ENCODE data around the gene KCNF1.

The KCNF1 gene

DNA sequence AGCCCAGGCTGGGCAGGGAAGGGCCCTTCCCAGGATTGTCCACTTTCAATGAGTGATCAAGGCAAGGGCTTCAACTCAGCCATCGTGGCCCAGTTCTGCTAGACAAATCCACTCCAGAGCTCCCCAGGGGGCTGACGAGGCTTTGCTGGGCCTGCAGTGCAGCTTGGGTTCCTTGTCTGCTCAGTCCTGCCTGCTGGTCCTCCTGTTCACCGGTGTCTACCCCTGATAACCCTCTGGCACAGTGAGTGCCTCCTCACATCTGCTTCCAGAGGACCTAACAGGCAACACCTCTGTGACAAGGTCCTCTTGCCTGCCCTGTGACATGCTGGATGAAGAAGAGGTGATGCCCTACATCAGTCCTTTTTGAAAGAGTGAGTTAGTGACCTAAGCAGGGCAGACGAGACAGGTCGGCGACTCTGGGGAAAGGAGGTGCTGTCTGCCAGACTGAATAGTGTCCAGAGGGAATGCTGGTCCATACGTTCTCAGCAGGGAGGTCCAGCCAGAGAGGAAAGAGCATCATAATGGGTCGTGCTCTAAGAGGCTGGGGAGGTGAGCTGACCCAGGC lies 20.9 kb upstream of the KCNF1 start:
- Histone ChIP-seq H3K27me3 (replicated peaks; ENCODE audit: control insufficient read depth, insufficient read depth, low read length, poor library complexity, severe bottlenecking) (no peaks in the 10 kb centered on the region), H3K4me1 (ENCODE audit: control insufficient read depth, insufficient read depth, low read length, poor library complexity, severe bottlenecking) (no peaks in the 10 kb centered on the region), H3K4me3 (ENCODE audit: insufficient read depth, low read depth, low read length, poor library complexity, severe bottlenecking) (no peak overlapping the region), H3K36me3 (ENCODE audit: control insufficient read depth, insufficient read depth, low read length) (no peaks in the 10 kb centered on the region), H3K27ac (ENCODE audit: insufficient read depth, low read length, poor library complexity, severe bottlenecking) (no peak overlapping the region), H3K9me3 (ENCODE audit: control insufficient read depth, low read length) (no peaks in the 10 kb centered on the region)
- no peak for DNase-seq

DNA sequence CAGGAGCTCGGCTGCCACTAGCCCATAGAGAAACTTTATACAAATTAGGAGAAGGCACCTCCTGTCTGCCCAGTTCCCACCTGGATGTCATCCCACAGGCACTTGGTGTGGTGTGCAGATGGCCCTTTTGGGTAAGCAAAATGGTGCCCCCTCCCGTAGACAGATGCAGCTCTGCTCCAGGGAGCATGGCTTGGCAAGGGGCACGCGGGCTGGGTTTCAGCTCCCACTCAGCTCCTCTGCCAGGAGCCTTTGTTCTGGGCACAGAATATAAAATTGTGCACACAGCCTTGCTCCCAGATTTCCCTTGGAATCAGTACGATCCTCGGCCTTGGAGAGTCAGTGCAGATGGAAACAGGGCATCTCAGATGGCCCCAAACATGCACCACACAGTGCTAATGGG lies 20.3 kb upstream of the KCNF1 start:
- no peak overlapping the region for H3K27ac ChIP-seq (ENCODE audit: insufficient read depth, low read length, poor library complexity, severe bottlenecking)
- no peaks in the 10 kb centered on the region for H3K27me3 ChIP-seq (replicated peaks; ENCODE audit: control insufficient read depth, insufficient read depth, low read length, poor library complexity, severe bottlenecking)
- DNase-seq: no peak
- no peaks in the 10 kb centered on the region for H3K9me3 ChIP-seq (ENCODE audit: control insufficient read depth, low read length)
- no peaks in the 10 kb centered on the region for H3K36me3 ChIP-seq (ENCODE audit: control insufficient read depth, insufficient read depth, low read length)
- no peak overlapping the region for H3K4me3 ChIP-seq (ENCODE audit: insufficient read depth, low read depth, low read length, poor library complexity, severe bottlenecking)
- H3K4me1 ChIP-seq (ENCODE audit: control insufficient read depth, insufficient read depth, low read length, poor library complexity, severe bottlenecking): no peaks in the 10 kb centered on the region

DNA sequence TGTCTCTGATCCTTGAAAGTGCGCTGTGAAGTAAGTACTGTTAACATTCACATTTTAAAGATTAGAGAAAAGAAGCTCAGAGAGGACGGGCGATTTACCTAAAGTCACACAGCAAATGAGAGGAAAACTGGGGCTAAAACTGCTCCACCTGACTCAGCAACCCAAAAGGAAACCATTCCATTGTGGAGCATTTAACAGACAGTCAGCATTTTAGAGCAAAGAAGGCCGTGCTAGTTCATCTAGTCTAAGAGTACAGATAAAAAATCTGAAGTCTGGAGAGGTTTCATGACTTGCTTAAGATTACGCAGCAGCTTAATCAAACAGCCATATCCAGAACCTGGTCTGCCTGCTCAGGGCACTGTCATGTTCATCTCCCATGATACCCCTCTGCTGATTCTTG lies 19.9 kb upstream of the KCNF1 start:
- no peak overlapping the region for H3K4me3 ChIP-seq (ENCODE audit: insufficient read depth, low read depth, low read length, poor library complexity, severe bottlenecking)
- no peaks in the 10 kb centered on the region for H3K4me1 ChIP-seq (ENCODE audit: control insufficient read depth, insufficient read depth, low read length, poor library complexity, severe bottlenecking)
- H3K9me3 ChIP-seq (ENCODE audit: control insufficient read depth, low read length): no peaks in the 10 kb centered on the region
- no peak overlapping the region for H3K27ac ChIP-seq (ENCODE audit: insufficient read depth, low read length, poor library complexity, severe bottlenecking)
- no peaks in the 10 kb centered on the region for H3K27me3 ChIP-seq (replicated peaks; ENCODE audit: control insufficient read depth, insufficient read depth, low read length, poor library complexity, severe bottlenecking)
- DNase-seq: no peak
- H3K36me3 ChIP-seq (ENCODE audit: control insufficient read depth, insufficient read depth, low read length): no peaks in the 10 kb centered on the region

DNA sequence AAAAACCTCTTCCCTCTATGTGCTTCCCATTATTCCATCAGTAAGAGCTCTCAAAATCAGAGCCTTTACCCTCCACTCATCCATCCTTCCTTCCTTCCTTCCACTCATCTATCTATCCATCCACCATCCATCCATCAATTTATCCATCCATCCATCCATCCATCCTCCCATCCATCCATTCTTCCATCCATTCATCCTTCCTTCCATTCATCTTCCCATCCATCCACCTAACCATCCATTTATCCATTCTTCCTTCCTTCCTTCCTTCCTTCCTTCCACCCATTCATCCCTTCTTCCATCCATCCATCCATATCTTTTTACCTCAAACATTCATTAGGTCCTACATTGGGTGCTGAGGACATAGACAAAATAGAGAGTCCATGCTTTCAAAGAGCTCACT lies 19.4 kb upstream of the KCNF1 start:
- no peaks in the 10 kb centered on the region for H3K27me3 ChIP-seq (replicated peaks; ENCODE audit: control insufficient read depth, insufficient read depth, low read length, poor library complexity, severe bottlenecking)
- H3K4me3 ChIP-seq (ENCODE audit: insufficient read depth, low read depth, low read length, poor library complexity, severe bottlenecking): no peak overlapping the region
- no peak overlapping the region for H3K27ac ChIP-seq (ENCODE audit: insufficient read depth, low read length, poor library complexity, severe bottlenecking)
- no peaks in the 10 kb centered on the region for H3K4me1 ChIP-seq (ENCODE audit: control insufficient read depth, insufficient read depth, low read length, poor library complexity, severe bottlenecking)
- no peaks in the 10 kb centered on the region for H3K9me3 ChIP-seq (ENCODE audit: control insufficient read depth, low read length)
- no peak for DNase-seq
- H3K36me3 ChIP-seq (ENCODE audit: control insufficient read depth, insufficient read depth, low read length): no peaks in the 10 kb centered on the region

DNA sequence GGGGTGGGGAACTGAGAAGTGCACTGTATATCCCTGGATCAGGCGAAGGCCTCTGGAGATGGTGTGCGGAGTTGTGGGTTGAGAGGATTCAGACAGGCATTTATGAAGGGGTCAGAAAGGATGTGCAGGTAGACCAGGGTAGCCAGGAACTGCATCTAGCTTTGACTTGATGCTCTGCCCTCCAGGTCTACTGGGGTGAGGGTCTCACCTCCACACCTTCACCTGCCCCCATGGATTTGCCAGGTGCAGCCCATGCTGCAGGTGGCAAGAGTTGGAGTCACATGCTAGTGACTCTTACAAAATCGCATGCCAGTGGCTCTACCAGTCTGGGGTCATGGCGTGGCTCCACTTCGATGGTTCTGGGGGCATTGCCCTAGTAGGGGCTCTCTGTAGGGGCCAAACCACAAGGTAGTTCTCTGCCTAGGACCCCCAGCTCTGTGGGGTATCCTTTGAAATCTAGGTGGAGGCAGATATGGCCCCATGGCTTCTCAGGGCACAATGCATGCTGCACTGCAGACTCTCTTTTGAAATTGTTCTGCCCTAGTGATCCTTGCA lies 18.9 kb upstream of the KCNF1 start:
- no peak overlapping the region for H3K27ac ChIP-seq (ENCODE audit: insufficient read depth, low read length, poor library complexity, severe bottlenecking)
- H3K27me3 ChIP-seq (replicated peaks; ENCODE audit: control insufficient read depth, insufficient read depth, low read length, poor library complexity, severe bottlenecking): no peaks in the 10 kb centered on the region
- H3K36me3 ChIP-seq (ENCODE audit: control insufficient read depth, insufficient read depth, low read length): no peaks in the 10 kb centered on the region
- DNase-seq: no peak
- H3K4me3 ChIP-seq (ENCODE audit: insufficient read depth, low read depth, low read length, poor library complexity, severe bottlenecking): no peak overlapping the region
- H3K4me1 ChIP-seq (ENCODE audit: control insufficient read depth, insufficient read depth, low read length, poor library complexity, severe bottlenecking): no peaks in the 10 kb centered on the region
- no peaks in the 10 kb centered on the region for H3K9me3 ChIP-seq (ENCODE audit: control insufficient read depth, low read length)

DNA sequence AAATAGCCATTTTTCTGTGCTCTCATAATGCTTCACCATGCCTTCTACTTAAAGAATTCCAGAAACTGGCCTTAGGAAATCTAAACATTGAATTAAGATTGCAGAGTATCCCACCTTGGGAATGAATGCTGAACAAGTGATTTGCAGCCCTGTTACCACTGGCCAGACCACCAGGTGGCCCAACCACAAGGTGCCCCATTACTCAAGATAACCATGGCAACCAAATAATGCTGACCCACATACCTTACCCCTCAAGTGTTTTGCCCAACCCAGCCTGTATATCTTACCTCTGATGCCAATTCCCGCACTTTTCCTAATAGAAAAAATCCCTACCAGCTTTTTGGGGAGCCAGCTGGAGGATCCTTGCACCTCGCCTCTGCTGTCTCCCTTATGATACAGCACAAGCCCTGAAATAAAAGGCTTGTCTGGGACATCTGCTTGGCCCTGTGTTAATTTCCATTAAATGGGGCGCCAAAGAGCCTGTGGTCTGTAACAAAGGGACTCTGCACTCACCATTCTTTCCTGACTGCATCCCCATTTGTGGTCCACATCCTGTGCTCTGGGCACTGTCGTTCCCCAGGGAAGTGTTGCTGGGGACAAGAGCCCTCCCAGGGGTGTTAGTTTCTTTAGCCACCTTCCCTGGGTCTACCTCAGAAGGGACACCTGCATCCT lies 17.3 kb upstream of the KCNF1 start:
- Histone ChIP-seq H3K9me3 (ENCODE audit: control insufficient read depth, low read length) (no peaks in the 10 kb centered on the region), H3K27me3 (replicated peaks; ENCODE audit: control insufficient read depth, insufficient read depth, low read length, poor library complexity, severe bottlenecking) (peaks cover 4% of the 10 kb centered on the region), H3K4me1 (ENCODE audit: control insufficient read depth, insufficient read depth, low read length, poor library complexity, severe bottlenecking) (no peaks in the 10 kb centered on the region), H3K27ac (ENCODE audit: insufficient read depth, low read length, poor library complexity, severe bottlenecking) (no peak overlapping the region), H3K36me3 (ENCODE audit: control insufficient read depth, insufficient read depth, low read length) (no peaks in the 10 kb centered on the region), H3K4me3 (ENCODE audit: insufficient read depth, low read depth, low read length, poor library complexity, severe bottlenecking) (no peak overlapping the region)
- no peak for DNase-seq

DNA sequence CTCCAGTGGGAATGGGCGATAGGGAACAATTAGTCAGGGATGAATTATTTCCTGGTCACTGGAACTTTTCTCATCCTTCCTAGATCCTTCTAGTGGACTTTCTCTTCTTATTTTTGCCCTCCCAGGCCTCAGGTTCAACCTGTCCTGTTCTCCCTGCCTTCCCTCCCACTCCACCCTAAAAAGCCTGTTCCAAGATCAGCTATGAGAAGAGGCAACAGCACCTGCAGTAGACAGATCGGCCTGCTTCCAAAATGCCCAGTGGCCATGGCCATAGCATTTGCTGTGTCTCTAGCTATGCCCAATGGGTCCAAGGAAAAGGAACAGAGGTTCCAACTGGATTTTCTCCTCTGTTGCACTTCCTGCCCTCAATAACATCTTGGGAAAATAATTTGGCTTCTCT lies 16.5 kb upstream of the KCNF1 start:
- H3K27me3 ChIP-seq (replicated peaks; ENCODE audit: control insufficient read depth, insufficient read depth, low read length, poor library complexity, severe bottlenecking): peaks cover 4% of the 10 kb centered on the region
- DNase-seq: no peak

DNA sequence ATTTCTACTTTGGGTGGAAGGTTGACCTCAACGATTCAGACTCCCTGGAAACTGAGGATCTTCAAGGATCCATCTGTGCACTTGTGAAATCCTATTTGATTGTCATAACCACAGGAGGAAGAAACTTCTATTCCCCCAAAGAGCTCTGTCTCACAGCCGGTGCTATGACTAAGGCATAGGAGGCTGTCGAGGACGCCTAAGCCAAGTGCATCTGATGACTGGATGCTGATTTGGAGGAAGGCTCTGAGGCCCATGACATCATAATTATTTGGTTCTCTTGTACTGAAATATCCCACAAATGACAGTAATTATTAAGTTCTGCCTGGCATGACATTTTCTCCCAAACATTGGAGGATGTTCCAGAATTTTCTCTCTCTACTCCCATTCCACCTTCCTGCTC lies 13.8 kb upstream of the KCNF1 start:
- Histone ChIP-seq H3K4me1 (ENCODE audit: control insufficient read depth, insufficient read depth, low read length, poor library complexity, severe bottlenecking) (no peaks in the 10 kb centered on the region), H3K9me3 (ENCODE audit: control insufficient read depth, low read length) (no peaks in the 10 kb centered on the region), H3K27ac (ENCODE audit: insufficient read depth, low read length, poor library complexity, severe bottlenecking) (no peak overlapping the region), H3K4me3 (ENCODE audit: insufficient read depth, low read depth, low read length, poor library complexity, severe bottlenecking) (no peak overlapping the region), H3K36me3 (ENCODE audit: control insufficient read depth, insufficient read depth, low read length) (no peaks in the 10 kb centered on the region), H3K27me3 (replicated peaks; ENCODE audit: control insufficient read depth, insufficient read depth, low read length, poor library complexity, severe bottlenecking) (peaks cover 4% of the 10 kb centered on the region)
- DNase-seq: no peak

More for the DNA sequence above, 16.5 kb upstream of the KCNF1 start:
- no peak overlapping the region for H3K4me3 ChIP-seq (ENCODE audit: insufficient read depth, low read depth, low read length, poor library complexity, severe bottlenecking)
- H3K36me3 ChIP-seq (ENCODE audit: control insufficient read depth, insufficient read depth, low read length): no peaks in the 10 kb centered on the region
- no peak overlapping the region for H3K27ac ChIP-seq (ENCODE audit: insufficient read depth, low read length, poor library complexity, severe bottlenecking)
- no peaks in the 10 kb centered on the region for H3K9me3 ChIP-seq (ENCODE audit: control insufficient read depth, low read length)
- H3K4me1 ChIP-seq (ENCODE audit: control insufficient read depth, insufficient read depth, low read length, poor library complexity, severe bottlenecking): no peaks in the 10 kb centered on the region

DNA sequence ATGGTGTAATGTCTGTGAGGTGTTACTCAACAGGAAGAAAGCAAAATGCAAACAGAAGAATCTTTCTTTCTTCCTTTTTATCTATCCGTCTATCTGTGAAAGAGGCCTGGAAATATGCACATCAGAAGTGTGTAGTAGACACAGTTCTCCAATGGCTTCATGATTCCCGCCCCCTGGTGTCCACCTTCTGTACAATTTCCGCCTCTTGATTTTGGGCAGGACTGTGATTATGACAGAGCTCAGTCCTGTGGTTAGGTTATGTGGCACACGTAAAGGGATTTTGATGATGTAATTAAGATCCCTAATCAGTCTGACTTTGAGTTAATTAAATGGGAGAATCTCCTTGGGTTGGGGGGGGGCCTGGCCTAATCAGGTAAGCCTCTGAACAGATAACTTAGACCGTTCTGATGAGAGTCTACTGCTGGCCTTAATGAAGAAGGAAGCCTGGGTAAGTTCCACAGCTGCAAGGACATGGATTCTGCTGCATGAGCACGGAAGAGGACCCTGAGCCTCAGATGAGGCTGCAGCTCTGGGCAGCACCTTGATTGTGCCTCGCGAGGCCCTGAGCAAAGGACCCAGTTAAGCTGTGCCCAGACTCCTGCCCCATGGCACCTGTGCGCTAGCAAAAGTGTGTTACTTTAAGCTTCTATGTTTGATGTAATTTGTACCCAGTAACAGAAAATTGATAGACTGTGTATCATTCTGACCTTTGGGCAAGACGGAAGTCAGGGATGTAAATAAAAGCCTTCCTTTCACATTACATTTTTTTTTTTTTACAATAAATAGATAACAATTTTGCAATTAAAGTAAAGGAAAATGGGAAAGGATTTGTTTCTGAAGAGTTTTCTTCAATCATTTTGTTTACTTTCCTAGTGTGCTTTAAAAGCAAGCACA lies 11.3 kb upstream of the KCNF1 start:
- Histone ChIP-seq H3K36me3 (ENCODE audit: control insufficient read depth, insufficient read depth, low read length) (no peaks in the 10 kb centered on the region), H3K27ac (ENCODE audit: insufficient read depth, low read length, poor library complexity, severe bottlenecking) (no peak overlapping the region), H3K27me3 (replicated peaks; ENCODE audit: control insufficient read depth, insufficient read depth, low read length, poor library complexity, severe bottlenecking) (peaks cover 4% of the 10 kb centered on the region), H3K4me1 (ENCODE audit: control insufficient read depth, insufficient read depth, low read length, poor library complexity, severe bottlenecking) (no peaks in the 10 kb centered on the region), H3K9me3 (ENCODE audit: control insufficient read depth, low read length) (no peaks in the 10 kb centered on the region), H3K4me3 (ENCODE audit: insufficient read depth, low read depth, low read length, poor library complexity, severe bottlenecking) (no peak overlapping the region)
- no peak for DNase-seq
